ENCODE measurements around the gene ADAMTSL2.

ADAMTSL2 gene

DNA sequence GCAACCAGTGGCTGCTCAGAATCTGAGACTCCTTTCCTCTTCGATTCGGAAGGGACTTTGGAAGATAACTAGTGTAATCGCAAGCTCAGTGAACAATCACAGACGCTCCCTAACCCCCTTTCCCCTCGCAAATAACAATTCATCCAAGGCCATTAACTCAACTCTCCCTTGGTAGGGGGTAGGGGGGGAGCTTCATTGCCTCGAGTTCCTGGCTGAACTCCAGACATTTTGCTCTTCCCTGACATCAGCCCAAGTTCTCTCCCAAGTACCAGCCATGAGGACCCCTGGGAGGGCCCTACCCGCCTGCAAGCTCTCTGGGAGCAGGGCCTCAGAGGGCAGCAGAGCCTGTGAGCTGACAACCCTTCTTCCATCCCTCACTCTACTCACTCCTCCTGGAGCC, 66.2 kb downstream of the ADAMTSL2 start:
- Histone ChIP-seq H3K4me3 (replicated peaks; ENCODE audit: insufficient read depth, low read length) (no peak overlapping the region), H3K27ac (replicated peaks) (no peak overlapping the region), H3K27me3 (ENCODE audit: insufficient read depth, poor library complexity, severe bottlenecking) (no peaks in the 10 kb centered on the region)
- TF ChIP-seq, protein P1, sequence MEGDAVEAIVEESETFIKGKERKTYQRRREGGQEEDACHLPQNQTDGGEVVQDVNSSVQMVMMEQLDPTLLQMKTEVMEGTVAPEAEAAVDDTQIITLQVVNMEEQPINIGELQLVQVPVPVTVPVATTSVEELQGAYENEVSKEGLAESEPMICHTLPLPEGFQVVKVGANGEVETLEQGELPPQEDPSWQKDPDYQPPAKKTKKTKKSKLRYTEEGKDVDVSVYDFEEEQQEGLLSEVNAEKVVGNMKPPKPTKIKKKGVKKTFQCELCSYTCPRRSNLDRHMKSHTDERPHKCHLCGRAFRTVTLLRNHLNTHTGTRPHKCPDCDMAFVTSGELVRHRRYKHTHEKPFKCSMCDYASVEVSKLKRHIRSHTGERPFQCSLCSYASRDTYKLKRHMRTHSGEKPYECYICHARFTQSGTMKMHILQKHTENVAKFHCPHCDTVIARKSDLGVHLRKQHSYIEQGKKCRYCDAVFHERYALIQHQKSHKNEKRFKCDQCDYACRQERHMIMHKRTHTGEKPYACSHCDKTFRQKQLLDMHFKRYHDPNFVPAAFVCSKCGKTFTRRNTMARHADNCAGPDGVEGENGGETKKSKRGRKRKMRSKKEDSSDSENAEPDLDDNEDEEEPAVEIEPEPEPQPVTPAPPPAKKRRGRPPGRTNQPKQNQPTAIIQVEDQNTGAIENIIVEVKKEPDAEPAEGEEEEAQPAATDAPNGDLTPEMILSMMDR (IDR thresholded peaks at IDR 0.05; ENCODE audit: insufficient read depth, low read length): no peak
- TF ChIP-seq, protein P2, sequence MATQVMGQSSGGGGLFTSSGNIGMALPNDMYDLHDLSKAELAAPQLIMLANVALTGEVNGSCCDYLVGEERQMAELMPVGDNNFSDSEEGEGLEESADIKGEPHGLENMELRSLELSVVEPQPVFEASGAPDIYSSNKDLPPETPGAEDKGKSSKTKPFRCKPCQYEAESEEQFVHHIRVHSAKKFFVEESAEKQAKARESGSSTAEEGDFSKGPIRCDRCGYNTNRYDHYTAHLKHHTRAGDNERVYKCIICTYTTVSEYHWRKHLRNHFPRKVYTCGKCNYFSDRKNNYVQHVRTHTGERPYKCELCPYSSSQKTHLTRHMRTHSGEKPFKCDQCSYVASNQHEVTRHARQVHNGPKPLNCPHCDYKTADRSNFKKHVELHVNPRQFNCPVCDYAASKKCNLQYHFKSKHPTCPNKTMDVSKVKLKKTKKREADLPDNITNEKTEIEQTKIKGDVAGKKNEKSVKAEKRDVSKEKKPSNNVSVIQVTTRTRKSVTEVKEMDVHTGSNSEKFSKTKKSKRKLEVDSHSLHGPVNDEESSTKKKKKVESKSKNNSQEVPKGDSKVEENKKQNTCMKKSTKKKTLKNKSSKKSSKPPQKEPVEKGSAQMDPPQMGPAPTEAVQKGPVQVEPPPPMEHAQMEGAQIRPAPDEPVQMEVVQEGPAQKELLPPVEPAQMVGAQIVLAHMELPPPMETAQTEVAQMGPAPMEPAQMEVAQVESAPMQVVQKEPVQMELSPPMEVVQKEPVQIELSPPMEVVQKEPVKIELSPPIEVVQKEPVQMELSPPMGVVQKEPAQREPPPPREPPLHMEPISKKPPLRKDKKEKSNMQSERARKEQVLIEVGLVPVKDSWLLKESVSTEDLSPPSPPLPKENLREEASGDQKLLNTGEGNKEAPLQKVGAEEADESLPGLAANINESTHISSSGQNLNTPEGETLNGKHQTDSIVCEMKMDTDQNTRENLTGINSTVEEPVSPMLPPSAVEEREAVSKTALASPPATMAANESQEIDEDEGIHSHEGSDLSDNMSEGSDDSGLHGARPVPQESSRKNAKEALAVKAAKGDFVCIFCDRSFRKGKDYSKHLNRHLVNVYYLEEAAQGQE (IDR thresholded peaks at IDR 0.05; ENCODE audit: insufficient replicate concordance, low read depth): no peak
- TF ChIP-seq POLR2AphosphoS5 (IDR thresholded peaks at IDR 0.05; ENCODE audit: low read depth): no peak
- DNase-seq (ENCODE audit: low read depth in 1 of 2, low spot score in 1 of 2): no peak

DNA sequence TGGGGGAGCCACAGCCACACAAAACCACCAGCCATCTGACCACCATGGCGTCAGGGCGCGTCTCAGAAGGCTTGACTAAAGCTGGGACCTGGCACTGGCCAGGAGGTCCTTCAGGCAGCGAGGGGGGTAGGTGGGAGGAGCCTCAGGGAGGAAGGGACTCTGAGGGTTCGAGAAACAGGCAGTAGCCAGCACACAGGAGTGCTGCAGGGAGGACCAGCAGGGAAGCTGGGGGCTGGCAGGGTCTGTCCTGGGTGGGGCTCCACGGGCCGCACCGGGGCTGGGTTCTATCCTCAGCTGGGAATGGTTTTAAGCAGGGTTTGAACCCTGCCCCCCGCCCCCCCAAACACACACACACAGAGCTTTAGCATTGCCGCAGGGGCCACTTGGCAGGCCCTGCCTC, 67.2 kb downstream of the ADAMTSL2 start:
- Histone ChIP-seq H3K27ac (replicated peaks) (no peak overlapping the region), H3K4me3 (replicated peaks; ENCODE audit: insufficient read depth, low read length) (no peak overlapping the region), H3K27me3 (ENCODE audit: insufficient read depth, poor library complexity, severe bottlenecking) (peaks cover 3% of the 10 kb centered on the region)
- DNase-seq (ENCODE audit: low read depth in 1 of 2, low spot score in 1 of 2): no peak
- TF ChIP-seq POLR2AphosphoS5 (IDR thresholded peaks at IDR 0.05; ENCODE audit: low read depth): no peak
- TF ChIP-seq, protein P1 (IDR thresholded peaks at IDR 0.05; ENCODE audit: insufficient read depth, low read length): no peak

DNA sequence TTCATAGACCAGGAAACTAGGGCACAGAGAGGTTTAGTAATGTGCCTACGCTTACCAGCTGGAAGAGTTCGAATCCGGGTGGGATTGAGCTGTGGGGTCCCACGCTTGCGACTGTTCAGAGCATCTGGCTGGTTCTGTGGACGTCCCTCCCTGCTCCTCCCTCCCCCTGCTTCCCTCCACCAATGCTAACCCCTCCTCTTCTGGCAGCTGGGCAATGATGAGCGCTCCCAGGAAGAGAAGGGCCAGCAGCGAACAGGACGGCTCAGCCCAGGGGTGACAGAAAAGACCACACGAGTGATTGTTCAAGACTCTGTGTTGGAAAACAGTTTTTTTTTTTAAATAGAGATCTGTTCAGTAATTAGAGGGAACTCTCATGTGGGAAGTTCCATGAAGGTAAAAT, 67.8 kb downstream of the ADAMTSL2 start:
- H3K4me3 ChIP-seq (replicated peaks; ENCODE audit: insufficient read depth, low read length): no peak overlapping the region
- TF ChIP-seq SPI1 (IDR thresholded peaks at IDR 0.05; ENCODE audit: borderline replicate concordance, low read depth) (no peak), POLR2AphosphoS5 (IDR thresholded peaks at IDR 0.05; ENCODE audit: low read depth) (no peak), GABPA (IDR thresholded peaks at IDR 0.05; ENCODE audit: low read depth) (no peak)
- TF ChIP-seq, protein P1 (IDR thresholded peaks at IDR 0.05; ENCODE audit: insufficient read depth, low read length): no peak
- TF ChIP-seq, protein P2 (IDR thresholded peaks at IDR 0.05; ENCODE audit: insufficient replicate concordance, low read depth): no peak
- DNase-seq (ENCODE audit: low read depth in 1 of 2, low spot score in 1 of 2): no peak
- H3K27me3 ChIP-seq (ENCODE audit: insufficient read depth, poor library complexity, severe bottlenecking): peaks cover 3% of the 10 kb centered on the region
- H3K27ac ChIP-seq (replicated peaks): no peak overlapping the region

DNA sequence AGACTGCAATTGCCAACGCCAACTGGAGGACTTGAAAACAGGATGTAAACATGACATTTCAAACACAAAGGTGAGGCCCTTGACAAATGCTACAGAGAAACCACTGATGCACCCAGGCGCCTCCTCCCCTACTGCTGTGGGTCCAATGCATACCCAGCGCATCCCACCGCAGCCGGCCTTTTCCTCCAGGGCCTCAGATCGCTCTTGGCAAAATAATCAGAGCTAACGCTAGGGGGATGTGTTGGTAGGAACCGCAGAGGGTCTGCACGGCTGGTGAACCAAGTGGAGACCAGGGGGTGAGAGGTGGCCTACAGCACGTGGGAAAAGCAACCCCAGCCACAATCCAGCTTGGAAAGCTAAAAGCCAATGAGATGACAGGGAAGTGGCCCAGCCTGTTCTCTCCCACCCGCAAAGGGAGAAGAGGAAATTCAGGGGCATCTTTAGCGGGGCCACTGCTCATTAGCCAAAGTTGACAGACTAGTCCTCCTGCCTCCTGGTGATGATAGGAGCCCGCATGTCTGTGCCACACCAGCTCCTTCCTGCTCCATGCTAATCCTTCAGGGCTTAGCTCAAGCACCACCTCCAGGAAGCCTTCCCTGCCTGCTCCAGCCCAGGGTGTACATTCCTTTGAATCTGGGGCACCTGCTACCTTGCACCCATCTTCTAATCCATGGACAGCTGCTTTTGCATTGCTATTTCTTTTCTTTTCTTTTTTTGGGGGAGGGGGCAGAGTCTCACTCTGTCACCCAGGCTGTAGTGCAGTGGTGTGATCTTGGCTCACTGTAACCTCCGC, 68.8 kb downstream of the ADAMTSL2 start:
- TF ChIP-seq SPI1 (IDR thresholded peaks at IDR 0.05; ENCODE audit: borderline replicate concordance, low read depth) (no peak), GABPA (IDR thresholded peaks at IDR 0.05; ENCODE audit: low read depth) (no peak), POLR2AphosphoS5 (IDR thresholded peaks at IDR 0.05; ENCODE audit: low read depth) (no peak)
- TF ChIP-seq, protein P1 (IDR thresholded peaks at IDR 0.05; ENCODE audit: insufficient read depth, low read length): no peak
- TF ChIP-seq, protein P2 (IDR thresholded peaks at IDR 0.05; ENCODE audit: insufficient replicate concordance, low read depth): no peak
- Histone ChIP-seq H3K4me3 (replicated peaks; ENCODE audit: insufficient read depth, low read length) (no peak overlapping the region), H3K27me3 (ENCODE audit: insufficient read depth, poor library complexity, severe bottlenecking) (peaks cover 3% of the 10 kb centered on the region), H3K27ac (replicated peaks) (no peak overlapping the region)
- no peak for DNase-seq (ENCODE audit: low read depth in 1 of 2, low spot score in 1 of 2)

Measured in HL-60 (cell line).